Fibroblast of the aortic adventitia (primary cell): ENCODE measurements around the gene CDH13. TPM values are rescaled to one million over a fixed set of nuclear protein-coding genes. Genes with fewer than 3 reads are reported as not detected.

ENCODE experiments used
- DNase-seq: peaks from one replicate; pipeline ENCODE4 v3.0.0-alpha.2; 2010; ENCODE audit warnings: low read depth
- H3K4me3 ChIP-seq: 2 replicates; pipeline ENCODE4 v1.5.1; 2011; ENCODE audit warnings: low read depth, mild to moderate bottlenecking, control low read depth, low read length, moderate library complexity
- CTCF ChIP-seq: IDR thresholded peaks from 2 replicates; pipeline ENCODE4 v1.5.1; 2011; ENCODE audit warnings: mild to moderate bottlenecking, low read length, control low read depth, inconsistent platforms; ENCODE audit not compliant: insufficient read depth
- total RNA-seq: library from RNA; depleted of rRNA; stranded (reverse); fragments of >200 nt; gene quantifications from 2 replicates; pipeline ENCODE4 v1.2.3, GENCODE V29; 2012; ENCODE audit warnings: low replicate concordance

Gene CDH13
- total RNA-seq, 1 donor, result 55.7 TPM

- no peak overlapping the region for H3K4me3 ChIP-seq
- DNase-seq, result no peak
- TF ChIP-seq CTCF, result no peak
These were observed 511.7 kb downstream of the CDH13 start for GRCh38 chr16:83138512-83138911.

DNA sequence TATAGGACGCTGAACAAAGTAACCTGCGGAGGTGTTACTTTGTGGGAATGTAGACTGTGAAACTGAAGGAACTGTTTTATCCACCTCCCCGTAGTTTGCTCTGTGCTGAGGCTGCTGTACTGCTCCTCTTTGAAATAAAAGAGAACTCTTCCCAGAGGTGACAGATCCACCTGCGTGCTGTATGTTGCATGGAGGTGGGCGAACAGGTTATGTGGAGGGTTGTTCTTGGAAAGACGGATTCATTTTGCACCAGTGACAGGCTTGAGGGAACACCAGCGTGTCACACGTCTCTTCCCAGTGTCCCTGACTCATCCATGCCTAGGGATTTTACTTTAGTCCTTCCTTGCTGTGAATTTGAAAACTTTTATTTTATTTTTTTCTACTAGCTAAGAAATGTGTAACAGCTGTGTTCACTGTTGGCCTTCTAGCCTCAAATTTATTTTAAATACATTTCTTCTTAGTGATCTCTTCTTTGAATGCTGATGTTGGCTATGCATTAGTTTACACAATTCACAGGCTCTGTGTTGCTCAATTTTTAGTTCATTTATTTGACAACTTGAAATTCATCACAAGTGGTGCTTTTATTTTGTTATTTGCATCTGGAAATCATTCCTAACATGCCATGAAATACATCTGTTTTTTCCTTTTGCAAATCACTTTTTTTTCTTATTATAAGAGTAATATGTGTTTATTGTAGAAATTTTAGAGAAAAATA lies 512.4 kb downstream of the CDH13 start:
- peak; percentile 42 for DNase-seq
- H3K4me3 ChIP-seq, result no peak overlapping the region
- TF ChIP-seq CTCF, result no peak

DNA sequence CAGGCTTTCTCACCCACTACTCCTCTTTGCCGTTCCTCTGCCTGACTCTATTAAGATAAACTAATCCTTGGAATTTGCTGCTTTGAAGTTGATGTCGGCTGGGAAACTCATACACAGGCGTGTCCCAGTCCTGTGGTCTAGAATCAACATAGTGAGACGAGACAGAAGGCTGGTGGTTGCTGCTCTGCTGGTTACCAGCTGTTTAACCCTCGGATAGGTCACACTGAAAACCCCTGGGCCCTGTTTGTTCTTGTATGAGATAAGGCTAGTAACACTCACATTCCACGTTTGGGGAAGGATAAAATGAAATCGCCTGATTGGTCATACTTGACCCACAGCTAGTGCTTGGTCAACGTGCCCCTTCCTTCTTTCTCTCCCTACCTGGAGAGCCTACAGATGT lies 517.0 kb downstream of the CDH13 start:
- peak; percentile 72 for DNase-seq
- no peak overlapping the region for H3K4me3 ChIP-seq
- no peak for TF ChIP-seq CTCF

- H3K4me3 ChIP-seq, result no peak overlapping the region
- TF ChIP-seq CTCF, result no peak
- DNase-seq, result no peak
These were observed 518.5 kb downstream of the CDH13 start for GRCh38 chr16:83145297-83145696.

- no peak overlapping the region for H3K4me3 ChIP-seq
- no peak for DNase-seq
- TF ChIP-seq CTCF, result no peak
These were observed 520.5 kb downstream of the CDH13 start for GRCh38 chr16:83147244-83147643.

- no peak for TF ChIP-seq CTCF
- H3K4me3 ChIP-seq, result no peak overlapping the region
- no peak for DNase-seq
These were observed 531.7 kb downstream of the CDH13 start for GRCh38 chr16:83158320-83158957.
